Keratinocyte (primary cell): Measurements from ENCODE around the gene NEUROD2.

Experiments
- CTCF ChIP-seq, 3 experiments: IDR thresholded peaks in 1 of 3; conservative IDR thresholded peaks in 1 of 3; optimal IDR thresholded peaks in 1 of 3; 2 replicates in 2 of 3; 3 replicates in 1 of 3; pipeline versions ENCODE3 to v1.5.1; 2011; ENCODE audit warnings: low read length in 3 of 3, mild to moderate bottlenecking in 3 of 3, moderate library complexity in 2 of 3, control low read depth in 1 of 3, inconsistent platforms in 1 of 3; ENCODE audit not compliant: insufficient read depth in 2 of 3; ENCODE audit errors: extremely low read depth in 1 of 3
- EZH2 ChIP-seq: IDR thresholded peaks from one replicate; pipeline ENCODE4 v1.6.1; 2012; ENCODE audit warnings: inconsistent platforms, mild to moderate bottlenecking, low read length, moderate library complexity

- TF ChIP-seq CTCF (optimal IDR thresholded peaks at IDR 0.05 in 1 of 3, IDR thresholded peaks at IDR 0.05 in 1 of 3, conservative IDR thresholded peaks at IDR 0.05 in 1 of 3; ENCODE audit: extremely low read depth in 1 of 3, insufficient read depth in 2 of 3, low read length in 3 of 3): no peak
- TF ChIP-seq EZH2: no peak
Observed at GRCh38 chr17:39600288-39600996, 7.3 kb downstream of the NEUROD2 start.
